Fibroblast of skin of left quadriceps (primary cell): ENCODE results near the gene RNASE1.
"Not testable (repeated sequence)": the region's sequence is repeated elsewhere in the genome, so short reads cannot be mapped to it uniquely, and the experiment has no call there.

Experiments used
- DNase-seq, 2 experiments: peaks; one replicate each; pipeline ENCODE4 v3.0.0-alpha.2; 2013; ENCODE audit warnings: low read depth in 2 of 2

RNASE1 gene

GRCh38 chr14:20802341-20803084 lies at the start of gene RNASE1:
Gene RNASE1 (minus strand): TSS chr14:20802844. CDS start chr14:20802068, 776 bp downstream.
- DNase-seq: no peak

DNA sequence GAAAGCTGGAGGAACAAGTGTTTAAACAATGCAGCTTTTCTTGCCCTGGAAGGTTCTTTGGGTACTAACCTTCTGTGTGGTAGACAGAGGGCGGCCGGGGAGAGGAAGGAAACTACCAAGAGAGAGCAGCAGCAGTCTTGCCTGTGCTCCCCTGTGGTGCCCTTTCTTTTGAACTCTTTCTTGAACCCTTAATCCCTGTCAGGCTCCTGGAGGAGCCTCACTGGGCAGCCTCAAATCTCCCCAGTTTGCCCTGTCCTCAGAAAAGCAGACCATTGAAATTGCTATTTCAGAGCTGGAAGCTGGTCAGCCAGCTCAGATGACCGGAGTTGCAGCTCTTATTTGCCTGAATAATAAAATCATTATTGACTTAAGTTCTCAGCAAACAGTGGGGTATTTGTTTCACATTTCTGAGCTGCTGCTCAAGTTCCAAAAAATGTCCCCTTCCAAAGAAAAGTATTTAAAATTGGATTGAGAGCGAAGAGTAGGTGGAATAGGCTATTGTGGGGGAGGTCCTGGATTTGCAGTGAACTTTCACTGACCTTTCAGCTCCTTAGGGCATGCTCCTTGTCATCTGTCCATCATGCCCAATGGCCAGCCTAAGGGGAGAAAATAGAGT lies 46.4 kb upstream of the RNASE1 start:
- DNase-seq: no peak

DNA sequence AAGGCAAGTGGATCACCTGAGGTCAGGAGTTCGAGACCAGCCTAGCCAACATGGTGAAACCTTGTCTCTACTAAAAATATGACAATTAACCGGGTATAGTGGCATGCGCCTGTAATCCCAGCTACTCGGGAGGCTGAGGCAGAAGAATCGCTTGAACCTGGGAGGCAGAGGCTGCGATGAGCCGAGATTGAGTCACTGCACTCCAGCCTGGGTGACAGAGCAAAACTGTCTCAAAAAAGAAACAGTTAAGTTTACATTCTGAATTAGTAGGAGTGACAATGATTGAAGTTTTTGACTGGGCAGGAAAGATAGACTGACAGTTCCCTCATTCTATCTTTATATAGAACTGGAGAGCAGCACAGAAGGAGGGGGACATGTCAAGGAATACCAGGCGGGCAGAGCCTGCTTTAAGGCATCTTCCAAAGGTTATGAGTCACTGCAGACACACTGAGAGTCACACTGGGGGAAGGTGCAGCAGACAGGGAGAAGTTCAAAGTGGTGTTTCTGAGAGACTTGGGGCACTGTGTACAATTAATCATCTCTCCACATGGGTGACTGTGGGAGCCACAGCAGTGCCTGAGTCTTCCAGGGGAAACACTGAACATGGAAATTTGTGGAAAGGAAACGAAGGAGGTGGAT lies 45.8 kb upstream of the RNASE1 start:
- no peak for DNase-seq

GRCh38 chr14:20846560-20846959 lies 43.9 kb upstream of the RNASE1 start:
- DNase-seq: no peak

- DNase-seq: no peak
Measured at GRCh38 chr14:20841096-20841495, 38.5 kb upstream of the RNASE1 start.

DNA sequence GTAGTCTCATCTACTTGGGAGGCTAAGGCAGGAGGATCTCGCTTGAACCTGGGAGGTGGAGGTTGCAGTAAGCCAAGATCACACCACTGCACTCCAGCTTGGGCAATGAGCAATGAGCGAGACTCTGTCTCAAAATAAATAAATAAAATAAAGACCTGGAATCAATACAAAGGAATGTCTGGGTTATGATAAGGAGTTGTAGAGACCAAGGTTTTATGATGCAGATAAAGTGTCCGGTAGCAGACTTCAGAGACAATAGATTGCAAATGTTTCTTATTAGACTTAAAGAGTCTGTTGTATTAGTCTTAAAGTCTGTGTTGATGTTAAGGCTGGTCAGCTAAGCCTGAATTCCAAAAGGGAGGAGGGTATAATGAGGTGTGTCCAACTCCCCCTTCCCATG lies 35.2 kb upstream of the RNASE1 start:
- DNase-seq: no peak

DNA sequence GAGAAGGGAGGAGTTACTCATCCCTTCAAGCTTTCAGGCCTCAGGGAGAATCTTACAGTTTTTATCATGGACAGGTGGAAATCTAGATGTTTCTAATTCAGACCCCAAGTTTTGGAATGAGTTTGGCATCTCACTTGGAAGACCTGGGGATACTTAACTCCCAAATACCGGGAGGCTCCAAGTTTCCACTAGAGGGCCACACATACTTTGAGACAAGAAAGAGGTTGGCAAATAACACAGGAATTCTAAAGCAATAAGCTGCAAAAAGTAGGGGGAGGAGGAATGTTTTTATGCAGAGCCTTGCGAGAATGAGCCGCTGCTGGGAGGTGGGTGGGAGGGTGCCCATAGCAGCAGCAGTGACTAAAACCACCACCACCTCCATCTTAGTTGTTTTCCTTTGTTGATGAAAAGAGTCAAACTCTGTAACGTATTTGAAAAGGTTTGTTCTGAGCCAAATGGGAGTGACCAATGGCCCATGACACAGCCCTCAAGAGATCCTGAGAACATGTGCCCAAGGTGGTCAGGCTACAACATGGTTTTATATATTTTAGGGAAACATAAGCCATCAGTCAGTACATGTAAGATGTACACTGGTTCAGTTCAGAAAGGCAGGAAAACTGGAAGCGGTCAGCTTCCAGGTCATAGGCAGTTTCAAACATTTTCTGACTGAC lies 34.2 kb upstream of the RNASE1 start:
- DNase-seq: no peak

DNA sequence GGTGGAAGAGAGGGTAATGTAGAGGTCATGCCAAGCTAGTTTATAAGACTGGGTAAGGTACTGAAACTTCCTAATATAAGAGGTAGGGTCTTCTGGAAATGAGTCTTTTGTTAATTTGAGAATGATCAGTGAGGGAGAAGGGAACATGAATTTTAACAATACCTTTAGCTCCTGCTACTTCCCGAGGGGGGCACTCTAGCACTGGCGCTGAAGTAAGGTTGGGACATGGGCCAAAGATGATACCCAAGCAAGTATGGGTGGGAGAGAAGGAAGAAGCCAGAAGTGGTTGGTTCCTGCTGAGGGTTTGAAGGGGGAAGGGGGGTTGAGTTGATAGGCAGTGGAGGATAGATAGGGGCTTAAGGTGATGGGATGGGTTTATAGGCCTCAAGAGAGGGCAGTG lies 32.3 kb upstream of the RNASE1 start:
- DNase-seq: no peak

DNA sequence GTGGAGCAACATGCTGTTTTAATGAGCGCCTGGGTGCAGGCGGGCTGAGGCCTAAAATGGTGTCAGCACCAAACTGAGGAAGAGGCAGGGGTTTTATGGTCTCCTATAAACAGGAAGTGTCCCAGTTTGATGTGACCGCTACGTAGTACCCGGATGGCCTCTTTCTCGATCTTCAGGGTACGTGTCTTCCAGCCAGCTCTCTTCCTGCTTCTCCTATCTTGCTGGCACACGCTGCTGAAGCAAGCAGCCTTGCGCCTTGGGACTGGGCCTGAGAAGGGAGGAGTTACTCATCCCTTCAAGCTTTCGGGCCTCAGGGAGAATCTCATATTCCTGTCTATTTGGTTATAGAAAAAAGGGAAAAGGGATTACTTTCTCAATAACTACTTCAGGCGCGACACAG lies 28.2 kb upstream of the RNASE1 start:
- no peak for DNase-seq

GRCh38 chr14:20828024-20828694 lies 25.5 kb upstream of the RNASE1 start:
- DNase-seq: not testable (repeated sequence)

DNA sequence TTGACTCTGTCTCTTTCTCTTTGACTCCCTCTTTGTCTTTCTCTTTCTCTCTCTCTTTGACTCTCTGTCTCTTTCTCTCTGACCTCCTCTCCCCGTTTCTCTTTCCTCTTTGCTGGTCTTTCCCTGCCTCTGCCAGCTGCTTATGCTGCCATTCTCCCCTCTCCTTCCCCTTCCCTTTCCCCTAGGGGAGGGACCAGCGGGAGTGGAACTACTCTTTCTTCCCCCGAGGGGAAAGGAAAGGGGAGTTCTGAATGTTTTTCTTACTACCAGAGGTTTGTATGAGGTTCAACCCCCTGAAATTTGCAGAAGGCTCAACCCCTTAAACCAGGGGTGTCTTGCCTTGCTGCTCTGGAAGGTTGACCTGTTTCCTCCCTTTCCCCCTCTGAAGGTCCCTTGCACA lies 24.7 kb upstream of the RNASE1 start:
- no peak for DNase-seq

DNA sequence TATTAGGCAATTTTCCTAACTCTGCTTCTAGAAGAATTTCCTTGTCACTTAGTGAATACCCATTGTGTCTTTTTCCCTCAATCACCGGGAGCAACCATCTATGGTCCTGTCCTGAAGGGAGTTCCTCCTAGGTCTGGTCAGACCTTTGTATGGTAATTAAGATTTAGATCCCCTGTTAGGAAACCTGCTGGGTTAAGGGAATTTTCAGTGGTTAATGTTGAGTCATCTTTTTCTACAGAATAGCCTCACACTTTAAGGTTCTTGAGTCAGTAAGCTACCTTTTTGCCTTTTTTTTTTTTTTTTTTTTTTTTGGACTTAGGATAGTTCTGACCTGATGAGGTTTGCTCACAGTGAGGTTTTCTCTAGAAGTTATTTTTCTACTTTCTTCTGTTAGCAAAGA lies 24.0 kb upstream of the RNASE1 start:
- not testable (repeated sequence) for DNase-seq

- no peak for DNase-seq
Measured at GRCh38 chr14:20823859-20824258, 21.2 kb upstream of the RNASE1 start.

- DNase-seq: not testable (repeated sequence)
Measured at GRCh38 chr14:20821521-20822108, 19.0 kb upstream of the RNASE1 start.

- DNase-seq: no peak
Measured at GRCh38 chr14:20820063-20820904, 17.6 kb upstream of the RNASE1 start.

- DNase-seq: no peak
Measured at GRCh38 chr14:20818861-20819260, 16.2 kb upstream of the RNASE1 start.

- not testable (repeated sequence) for DNase-seq
Measured at GRCh38 chr14:20815946-20816345, 13.3 kb upstream of the RNASE1 start.

DNA sequence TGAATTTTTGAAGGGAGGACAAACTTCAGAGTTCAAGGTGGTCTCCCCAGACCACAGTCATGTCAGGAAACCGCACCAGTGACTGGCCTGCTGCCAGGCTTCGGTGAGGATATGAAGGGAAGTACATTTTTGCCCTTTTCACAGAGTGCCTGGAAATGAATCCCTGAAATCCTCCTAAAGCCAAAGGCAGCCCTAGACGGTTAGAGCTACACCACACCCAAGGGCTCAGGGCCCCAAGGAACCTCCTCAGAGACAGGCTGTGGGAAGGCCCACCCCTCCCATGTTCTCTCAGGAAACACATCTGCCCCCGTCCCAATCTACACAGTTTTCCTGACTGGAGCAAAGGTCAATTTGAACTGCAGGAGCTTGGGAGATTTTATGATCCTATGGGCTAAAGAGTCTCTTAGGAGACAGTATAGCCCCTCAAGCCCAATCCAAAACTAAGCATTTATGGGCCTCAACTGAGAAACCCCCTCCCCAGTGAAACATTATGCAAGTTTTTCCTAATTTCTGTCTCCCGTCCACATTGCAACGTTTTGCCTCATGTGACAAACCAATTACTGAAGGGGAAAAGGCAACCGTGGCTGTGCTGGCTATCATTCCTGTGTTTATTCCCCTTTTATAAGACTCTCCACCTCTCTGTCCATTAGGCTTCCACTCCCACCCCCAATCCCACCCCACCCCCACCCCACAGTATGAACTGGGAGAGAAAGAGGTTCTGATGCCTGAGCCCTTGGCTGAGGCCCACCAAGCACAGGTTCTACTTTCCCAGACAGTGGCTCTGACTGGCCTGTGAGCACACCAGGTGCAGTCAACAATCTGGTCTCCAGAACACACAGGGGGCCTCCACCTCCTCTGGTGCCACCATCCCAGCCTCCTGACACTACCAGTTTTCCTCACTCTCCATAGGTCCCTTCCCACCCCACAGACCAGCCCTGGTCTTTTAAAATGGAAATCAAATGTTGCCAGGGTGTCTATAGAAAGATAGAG lies 9.6 kb upstream of the RNASE1 start:
- no peak for DNase-seq

- DNase-seq: no peak
Measured at GRCh38 chr14:20809917-20810316, 7.3 kb upstream of the RNASE1 start.

DNA sequence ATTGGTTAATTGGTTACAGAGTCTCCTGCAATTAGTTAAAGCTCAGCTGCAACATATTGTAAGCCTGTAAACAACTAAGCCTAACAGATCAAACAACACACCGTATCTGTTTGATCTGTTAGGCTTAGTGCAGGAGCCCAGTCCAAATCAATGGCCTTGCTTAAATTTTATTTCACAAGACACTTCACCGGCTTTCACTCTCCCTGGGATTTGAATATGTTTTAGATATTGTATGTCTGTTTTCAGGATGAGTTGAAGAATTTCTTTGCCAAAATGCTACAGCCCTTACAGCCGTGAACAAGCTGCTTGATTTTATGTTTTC lies 5.5 kb upstream of the RNASE1 start:
- no peak for DNase-seq
